Stomach (tissue), 9 donors: Measurements from ENCODE around the gene SMAD6. TPM values are rescaled to one million over a fixed set of nuclear protein-coding genes. Genes with fewer than 3 reads are reported as not detected.

Source experiments
- DNase-seq, 2 donors: peaks; one replicate each; pipeline versions ENCODE4 v3.0.0 to v3.0.0-alpha.2; 2013 to 2019
- H3K27ac ChIP-seq, 5 donors: fragments of 200-600 bp in 4 of 5; sonication (generic) in 4 of 5; one replicate each; pipeline ENCODE4 v1.5.1; 2013 to 2019; ENCODE audit warnings: mild to moderate bottlenecking in 1 of 5, moderate library complexity in 1 of 5
- H3K27me3 ChIP-seq, 3 donors: fragments of 200-600 bp; sonication (generic); one replicate each; pipeline ENCODE4 v1.5.1; 2017 to 2019; ENCODE audit warnings: mixed run types in 1 of 3
- H3K36me3 ChIP-seq, 4 donors: fragments of 200-600 bp; sonication (generic); 1 replicate in 3 of 4; 2 replicates in 1 of 4; pipeline ENCODE4 v1.5.1; 2016 to 2019
- H3K4me1 ChIP-seq, 4 donors: fragments of 200-600 bp; sonication (generic); one replicate each; pipeline ENCODE4 v1.5.1; 2016 to 2019
- H3K4me3 ChIP-seq, 4 donors: fragments of 200-600 bp; sonication (generic) in 3 of 4; one replicate each; pipeline ENCODE4 v1.5.1; 2016 to 2019; ENCODE audit warnings: mild to moderate bottlenecking in 1 of 4
- H3K9me3 ChIP-seq, 4 donors: fragments of 200-600 bp; sonication (generic); one replicate each; pipeline ENCODE4 v1.5.1; 2016 to 2019
- CTCF ChIP-seq, 7 experiments: fragments of 450-650 bp in 4 of 7; fragments of 200-600 bp in 3 of 7; sonication (generic) in 3 of 7; IDR thresholded peaks; one replicate each; pipeline ENCODE4 v1.5.1; 2016 to 2019; ENCODE audit warnings: antibody characterized with exemption in 7 of 7, control low read depth in 2 of 7, mild to moderate bottlenecking in 1 of 7
- EP300 ChIP-seq: sonication (generic); formaldehyde crosslinking; IDR thresholded peaks from one replicate; pipeline ENCODE4 v1.6.1; 2017; ENCODE audit warnings: antibody characterized with exemption
- POLR2A ChIP-seq, 4 donors: fragments of 450-650 bp; IDR thresholded peaks; one replicate each; pipeline ENCODE4 v1.6.1; 2016; ENCODE audit warnings: antibody characterized with exemption in 4 of 4, control low read depth in 2 of 4, mild to moderate bottlenecking in 1 of 4, moderate library complexity in 1 of 4
- POLR2AphosphoS5 ChIP-seq, 3 donors: sonication (generic); formaldehyde crosslinking; IDR thresholded peaks; one replicate each; pipeline ENCODE4 v1.6.1; 2016; ENCODE audit warnings: antibody characterized with exemption in 3 of 3
- whole genome bisulfite sequencing, 5 donors: extraction: QIAGEN DNeasy Blood & Tissue Kit in 3 of 5; methylation state at CpG; one replicate each; pipeline versions ENCODE4 v1.1.5 to v1.1.7; 2013 to 2018; 5-methylcytosine and 5-hydroxymethylcytosine counted together
- intact Hi-C: fragments of 100-400 bp; cut with DNase I; formaldehyde crosslinking; loops from one replicate; pipeline ENCODE4 v1.15.1; 2023; ENCODE audit warnings: low total_unique reads
- polyA plus RNA-seq, 3 donors: library from polyadenylated mRNA; stranded (reverse); fragments of 200-250 nt; gene quantifications; one replicate each; pipeline ENCODE4 v1.2.3, GENCODE V29; 2013
- total RNA-seq, 5 donors: library from RNA; depleted of rRNA; stranded (reverse); fragments of >200 nt; gene quantifications; one replicate each; pipeline versions ENCODE4 v1.1.0 to v1.2.3, GENCODE V29; 2014 to 2016
- donor health status: healthy with polysubstance abuse.
- donor health status: Bipolar disorder and iron deficiency.
- donor health status: healthy.

The SMAD6 gene
- total and polyA plus RNA-seq, 8 donors: 4.0 to 112 (median 28.3) TPM

GRCh38 chr15:66740802-66741201 lies 38.8 kb downstream of the SMAD6 start:
- Histone ChIP-seq H3K4me1 (peaks cover 35 to 48% (median 39%) of the 10 kb centered on the region in 4 donors), H3K9me3 (no peaks in the 10 kb centered on the region), H3K4me3 (no peak overlapping the region), H3K36me3 (no peaks in the 10 kb centered on the region), H3K27me3 (no peaks in the 10 kb centered on the region), H3K27ac (peak overlapping the region in 4 of 5 donors; percentile 25 to 49 (median 38))
- 50 to 75% (median 60%) methylated on average over 8 of the region's 8 CpGs for WGBS, 5 donors
- TF ChIP-seq CTCF (IDR thresholded peaks at IDR 0.05): no peak
- TF ChIP-seq EP300: no peak
- TF ChIP-seq POLR2A (IDR thresholded peaks at IDR 0.05): no peak
- TF ChIP-seq POLR2AphosphoS5 (IDR thresholded peaks at IDR 0.05): no peak
- intact Hi-C loops: no loop called here
- peak in 1 of 2 donors; percentile 81 for DNase-seq

- DNase-seq: no peak
- 68 to 82% (median 78%) methylated on average over 5 of the region's 5 CpGs for WGBS, 5 donors
- Histone ChIP-seq H3K27me3 (no peaks in the 10 kb centered on the region), H3K4me3 (no peak overlapping the region), H3K36me3 (no peaks in the 10 kb centered on the region), H3K9me3 (no peaks in the 10 kb centered on the region), H3K27ac (peak overlapping the region in 2 of 5 donors; percentile 39 to 49), H3K4me1 (peaks cover 38 to 49% (median 42%) of the 10 kb centered on the region in 4 donors)
- no peak for TF ChIP-seq EP300
- TF ChIP-seq POLR2AphosphoS5 (IDR thresholded peaks at IDR 0.05): no peak
- no peak for TF ChIP-seq CTCF (IDR thresholded peaks at IDR 0.05)
- TF ChIP-seq POLR2A (IDR thresholded peaks at IDR 0.05): no peak
- intact Hi-C loops: no loop called here
Measured at GRCh38 chr15:66741646-66742045, 39.6 kb downstream of the SMAD6 start.

- intact Hi-C loops: no loop called here
- H3K4me1 ChIP-seq: peaks cover 35 to 49% (median 43%) of the 10 kb centered on the region in 4 donors
- 78 to 100% (median 90%) methylated on average over 3 to 6 of the region's 6 CpGs for WGBS, 5 donors
Measured at GRCh38 chr15:66742286-66742685, 40.2 kb downstream of the SMAD6 start.

GRCh38 chr15:66743204-66743603 lies 41.2 kb downstream of the SMAD6 start:
- H3K4me1 ChIP-seq: peaks cover 41 to 58% (median 48%) of the 10 kb centered on the region in 4 donors

More at GRCh38 chr15:66742286-66742685, 40.2 kb downstream of the SMAD6 start:
- Histone ChIP-seq H3K9me3 (no peaks in the 10 kb centered on the region), H3K36me3 (no peaks in the 10 kb centered on the region), H3K27ac (peak overlapping the region in 1 of 5 donors; percentile 15), H3K27me3 (no peaks in the 10 kb centered on the region), H3K4me3 (no peak overlapping the region)
- no peak for TF ChIP-seq POLR2A (IDR thresholded peaks at IDR 0.05)
- TF ChIP-seq EP300: no peak
- no peak for TF ChIP-seq CTCF (IDR thresholded peaks at IDR 0.05)
- TF ChIP-seq POLR2AphosphoS5 (IDR thresholded peaks at IDR 0.05): no peak
- DNase-seq: no peak

More at GRCh38 chr15:66743204-66743603, 41.2 kb downstream of the SMAD6 start:
- 88 to 95% (median 92%) methylated on average over 5 of the region's 5 CpGs for WGBS, 5 donors
- Histone ChIP-seq H3K36me3 (no peaks in the 10 kb centered on the region), H3K4me3 (no peak overlapping the region), H3K27me3 (no peaks in the 10 kb centered on the region), H3K27ac (peak overlapping the region in 2 of 5 donors; percentile 69 to 84), H3K9me3 (no peaks in the 10 kb centered on the region)
- no peak for DNase-seq
- intact Hi-C loops: no loop called here
- no peak for TF ChIP-seq POLR2AphosphoS5 (IDR thresholded peaks at IDR 0.05)
- TF ChIP-seq CTCF (IDR thresholded peaks at IDR 0.05): no peak
- no peak for TF ChIP-seq POLR2A (IDR thresholded peaks at IDR 0.05)
- no peak for TF ChIP-seq EP300
